Measurements from ENCODE around the gene NELL1.

DNA sequence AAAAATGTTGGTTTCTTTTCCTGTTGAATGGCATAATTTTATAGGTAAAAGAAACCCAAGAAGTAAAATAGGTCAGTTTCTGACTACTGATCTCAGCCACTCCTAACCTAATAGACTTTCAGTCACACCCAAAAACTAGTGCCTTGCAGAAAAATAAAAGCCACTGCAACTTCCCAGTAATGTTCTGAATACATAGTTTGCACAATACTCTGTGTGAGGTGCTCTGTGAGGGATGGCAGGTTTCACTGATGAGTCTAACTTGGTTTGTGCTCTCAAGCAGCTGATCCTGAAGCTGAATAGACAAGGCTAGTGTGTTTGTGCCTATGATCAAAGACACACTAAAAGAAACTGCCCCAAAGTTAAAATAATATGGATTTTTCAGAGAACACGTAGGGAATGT, 758.3 kb downstream of the NELL1 start:
- TF ChIP-seq, protein P1, sequence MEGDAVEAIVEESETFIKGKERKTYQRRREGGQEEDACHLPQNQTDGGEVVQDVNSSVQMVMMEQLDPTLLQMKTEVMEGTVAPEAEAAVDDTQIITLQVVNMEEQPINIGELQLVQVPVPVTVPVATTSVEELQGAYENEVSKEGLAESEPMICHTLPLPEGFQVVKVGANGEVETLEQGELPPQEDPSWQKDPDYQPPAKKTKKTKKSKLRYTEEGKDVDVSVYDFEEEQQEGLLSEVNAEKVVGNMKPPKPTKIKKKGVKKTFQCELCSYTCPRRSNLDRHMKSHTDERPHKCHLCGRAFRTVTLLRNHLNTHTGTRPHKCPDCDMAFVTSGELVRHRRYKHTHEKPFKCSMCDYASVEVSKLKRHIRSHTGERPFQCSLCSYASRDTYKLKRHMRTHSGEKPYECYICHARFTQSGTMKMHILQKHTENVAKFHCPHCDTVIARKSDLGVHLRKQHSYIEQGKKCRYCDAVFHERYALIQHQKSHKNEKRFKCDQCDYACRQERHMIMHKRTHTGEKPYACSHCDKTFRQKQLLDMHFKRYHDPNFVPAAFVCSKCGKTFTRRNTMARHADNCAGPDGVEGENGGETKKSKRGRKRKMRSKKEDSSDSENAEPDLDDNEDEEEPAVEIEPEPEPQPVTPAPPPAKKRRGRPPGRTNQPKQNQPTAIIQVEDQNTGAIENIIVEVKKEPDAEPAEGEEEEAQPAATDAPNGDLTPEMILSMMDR (conservative IDR thresholded peaks at IDR 0.05 in 1 of 2, IDR thresholded peaks at IDR 0.05 in 1 of 2; ENCODE audit: low read depth in 1 of 2, low read length in 2 of 2), result no peak
- no peak for TF ChIP-seq EZH2 (IDR thresholded peaks at IDR 0.05; ENCODE audit: low read length, missing control alignments)
